Mammary epithelial cell (primary cell): Measurements from ENCODE around the gene SRGAP1.

Source experiments
- CTCF ChIP-seq, 2 donors: IDR thresholded peaks in 1 of 2; conservative IDR thresholded peaks in 1 of 2; 2 replicates each; pipeline ENCODE4 v1.5.1; 2011 to 2012; ENCODE audit warnings: inconsistent platforms in 2 of 2, low read length in 2 of 2, mild to moderate bottlenecking in 2 of 2, control low read depth in 1 of 2, low read depth in 1 of 2; ENCODE audit not compliant: insufficient read depth in 1 of 2; ENCODE audit errors: extremely low read depth in 1 of 2
- EZH2 ChIP-seq: IDR thresholded peaks from 2 replicates; pipeline ENCODE4 v1.6.1; 2012; ENCODE audit warnings: low read length, inconsistent platforms, borderline replicate concordance

- no peak for TF ChIP-seq CTCF (conservative IDR thresholded peaks at IDR 0.05 in 1 of 2, IDR thresholded peaks at IDR 0.05 in 1 of 2; ENCODE audit: extremely low read depth in 1 of 2, insufficient read depth in 1 of 2, low read depth in 1 of 2, low read length in 2 of 2)
- TF ChIP-seq EZH2: no peak
These were observed 60.2 kb downstream of the SRGAP1 start for GRCh38 chr12:63904653-63905052.
